Neural crest cell (in vitro differentiated cells): Measurements from ENCODE around the gene TRAPPC3. TPM values are rescaled to one million over a fixed set of nuclear protein-coding genes. Genes with fewer than 3 reads are reported as not detected.

Experiments used
- DNase-seq: peaks from one replicate; pipeline ENCODE4 v3.0.0; 2021; ENCODE audit warnings: low read depth, mixed read lengths, low spot score
- H3K27ac Mint-ChIP-seq: one replicate; pipeline ENCODE4 v1.8.0; 2021; ENCODE audit warnings: mild to moderate bottlenecking, mixed read lengths; ENCODE audit not compliant: unreplicated experiment
- H3K27me3 Mint-ChIP-seq: 2 replicates; pipeline ENCODE4 v1.8.0; 2021; ENCODE audit warnings: low read depth, mild to moderate bottlenecking, mixed read lengths
- H3K36me3 Mint-ChIP-seq: 2 replicates; pipeline ENCODE4 v1.8.0; 2021; ENCODE audit warnings: low read depth, mild to moderate bottlenecking, mixed read lengths
- H3K4me1 Mint-ChIP-seq: 2 replicates; pipeline ENCODE4 v1.8.0; 2021; ENCODE audit warnings: mixed read lengths
- H3K4me3 Mint-ChIP-seq: one replicate; pipeline ENCODE4 v1.8.0; 2021; ENCODE audit warnings: mild to moderate bottlenecking, mixed read lengths
- H3K9me3 Mint-ChIP-seq: 2 replicates; pipeline ENCODE4 v1.8.0; 2021; ENCODE audit warnings: mixed read lengths
- total RNA-seq: library from RNA; stranded (reverse); gene quantifications from 2 replicates; pipeline ENCODE4 v1.2.1, GENCODE V29; 2021
- TF ChIP-seq, protein P1 (sequence below): fragments of 200-600 bp; sonication (generic); conservative IDR thresholded peaks from 2 replicates; pipeline ENCODE4 v1.5.0; 2021; ENCODE audit warnings: antibody characterized with exemption, mild to moderate bottlenecking

The TRAPPC3 gene
- total RNA-seq, 1 donor from 2014 or later: 52.8 TPM

GRCh38 chr1:36182734-36183133, 33.4 kb upstream of the TRAPPC3 start:
- no peak for DNase-seq
- no peak overlapping the region for H3K27ac Mint-ChIP-seq
- no peak overlapping the region for H3K4me3 Mint-ChIP-seq

DNA sequence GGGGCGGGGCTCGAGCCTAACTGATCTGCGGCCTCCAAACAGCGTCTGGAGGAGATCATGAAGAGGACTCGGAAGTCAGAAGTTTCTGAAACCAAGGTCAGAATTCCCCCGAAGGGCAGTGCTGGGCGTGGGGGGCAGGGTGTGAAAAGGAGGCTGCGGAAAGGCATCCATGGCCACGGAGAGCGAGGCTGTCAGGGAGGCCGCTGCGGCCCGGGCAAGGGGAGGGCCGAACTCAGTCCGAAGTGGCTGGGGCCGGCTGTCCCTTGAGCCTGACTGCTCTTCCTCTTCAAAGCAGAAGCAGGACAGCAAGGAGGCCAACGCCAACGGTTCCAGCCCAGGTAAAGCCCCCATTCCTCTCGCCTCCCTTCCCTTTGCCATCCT, 29.9 kb upstream of the TRAPPC3 start:
- H3K27me3 Mint-ChIP-seq: no peaks in the 10 kb centered on the region
- TF ChIP-seq, protein P1, sequence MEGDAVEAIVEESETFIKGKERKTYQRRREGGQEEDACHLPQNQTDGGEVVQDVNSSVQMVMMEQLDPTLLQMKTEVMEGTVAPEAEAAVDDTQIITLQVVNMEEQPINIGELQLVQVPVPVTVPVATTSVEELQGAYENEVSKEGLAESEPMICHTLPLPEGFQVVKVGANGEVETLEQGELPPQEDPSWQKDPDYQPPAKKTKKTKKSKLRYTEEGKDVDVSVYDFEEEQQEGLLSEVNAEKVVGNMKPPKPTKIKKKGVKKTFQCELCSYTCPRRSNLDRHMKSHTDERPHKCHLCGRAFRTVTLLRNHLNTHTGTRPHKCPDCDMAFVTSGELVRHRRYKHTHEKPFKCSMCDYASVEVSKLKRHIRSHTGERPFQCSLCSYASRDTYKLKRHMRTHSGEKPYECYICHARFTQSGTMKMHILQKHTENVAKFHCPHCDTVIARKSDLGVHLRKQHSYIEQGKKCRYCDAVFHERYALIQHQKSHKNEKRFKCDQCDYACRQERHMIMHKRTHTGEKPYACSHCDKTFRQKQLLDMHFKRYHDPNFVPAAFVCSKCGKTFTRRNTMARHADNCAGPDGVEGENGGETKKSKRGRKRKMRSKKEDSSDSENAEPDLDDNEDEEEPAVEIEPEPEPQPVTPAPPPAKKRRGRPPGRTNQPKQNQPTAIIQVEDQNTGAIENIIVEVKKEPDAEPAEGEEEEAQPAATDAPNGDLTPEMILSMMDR: no peak
- no peak overlapping the region for H3K4me3 Mint-ChIP-seq
- H3K27ac Mint-ChIP-seq: no peak overlapping the region
- DNase-seq: no peak
- H3K9me3 Mint-ChIP-seq: no peaks in the 10 kb centered on the region
- H3K36me3 Mint-ChIP-seq: peaks cover 18% of the 10 kb centered on the region
- no peaks in the 10 kb centered on the region for H3K4me1 Mint-ChIP-seq

More at GRCh38 chr1:36182734-36183133, 33.4 kb upstream of the TRAPPC3 start:
- H3K27me3 Mint-ChIP-seq: no peaks in the 10 kb centered on the region
- peaks cover 5% of the 10 kb centered on the region for H3K4me1 Mint-ChIP-seq
- H3K9me3 Mint-ChIP-seq: no peaks in the 10 kb centered on the region
- peaks cover 18% of the 10 kb centered on the region for H3K36me3 Mint-ChIP-seq
- TF ChIP-seq, protein P1: no peak

- Mint-ChIP-seq H3K27ac (no peak overlapping the region), H3K4me3 (no peak overlapping the region), H3K9me3 (no peaks in the 10 kb centered on the region), H3K27me3 (no peaks in the 10 kb centered on the region), H3K4me1 (no peaks in the 10 kb centered on the region), H3K36me3 (peaks cover 18% of the 10 kb centered on the region)
- no peak for DNase-seq
- TF ChIP-seq, protein P1: no peak
Measured at GRCh38 chr1:36178471-36179219, 29.4 kb upstream of the TRAPPC3 start.

- no peak overlapping the region for H3K4me3 Mint-ChIP-seq
- no peaks in the 10 kb centered on the region for H3K4me1 Mint-ChIP-seq
- no peak for DNase-seq
- no peak overlapping the region for H3K27ac Mint-ChIP-seq
- TF ChIP-seq, protein P1: no peak
- no peaks in the 10 kb centered on the region for H3K27me3 Mint-ChIP-seq
- H3K9me3 Mint-ChIP-seq: no peaks in the 10 kb centered on the region
- peaks cover 15% of the 10 kb centered on the region for H3K36me3 Mint-ChIP-seq
Measured at GRCh38 chr1:36177589-36178431, 28.5 kb upstream of the TRAPPC3 start.

DNA sequence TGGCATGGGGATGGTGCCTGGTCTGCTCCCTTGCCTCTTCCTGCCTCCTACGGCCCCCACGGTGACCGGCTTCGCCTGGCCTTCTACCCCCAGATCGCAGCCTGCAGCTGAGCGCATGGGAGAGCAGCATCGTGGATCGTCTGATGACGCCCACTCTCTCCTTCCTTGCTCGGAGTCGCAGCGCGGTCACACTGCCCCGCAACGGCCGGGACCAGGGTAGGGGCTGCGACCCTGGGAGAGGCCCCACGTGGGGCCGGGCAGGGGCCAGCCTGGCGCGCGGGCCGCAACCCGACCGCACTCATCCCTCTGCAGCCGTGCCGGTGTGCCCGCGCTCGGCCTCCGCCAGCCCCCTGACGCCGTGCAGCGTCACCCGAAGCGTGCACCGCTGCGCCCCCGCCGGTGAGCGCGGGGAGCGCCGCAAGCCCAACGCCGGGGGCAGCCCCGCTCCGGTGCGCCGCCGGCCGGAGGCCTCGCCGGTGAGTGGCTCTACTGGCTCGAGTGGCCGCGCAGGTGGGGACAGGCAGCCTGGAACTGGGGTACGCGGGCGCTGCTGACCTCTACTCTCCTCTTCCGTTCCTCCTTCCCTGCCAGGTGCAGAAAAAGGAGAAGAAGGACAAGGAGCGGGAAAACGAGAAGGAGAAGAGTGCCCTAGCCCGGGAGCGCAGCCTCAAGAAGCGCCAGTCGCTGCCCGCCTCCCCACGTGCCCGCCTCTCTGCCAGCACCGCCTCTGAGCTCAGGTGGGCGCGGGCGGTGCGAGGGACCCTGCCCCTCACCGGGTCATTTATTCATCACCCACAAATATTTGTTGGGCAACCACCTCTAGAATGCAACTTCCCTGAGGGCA, 27.0 kb upstream of the TRAPPC3 start:
- Mint-ChIP-seq H3K4me3 (no peak overlapping the region), H3K36me3 (peaks cover 15% of the 10 kb centered on the region), H3K27me3 (no peaks in the 10 kb centered on the region), H3K27ac (no peak overlapping the region), H3K9me3 (no peaks in the 10 kb centered on the region), H3K4me1 (no peaks in the 10 kb centered on the region)
- DNase-seq: no peak
- TF ChIP-seq, protein P1: no peak
